ENCODE results near the gene GRIK4.
A peak's percentile ranks its signal among the peaks of the same experiment; 100 is the strongest.

Gene GRIK4

GRCh38 chr11:120549346-120549745 lies 37.8 kb downstream of the GRIK4 start:
- ATAC-seq (no peak), DNase-seq (no peak)

GRCh38 chr11:120550007-120550406 lies 38.5 kb downstream of the GRIK4 start:
- ATAC-seq (no peak), DNase-seq (no peak)

GRCh38 chr11:120551191-120551590 lies 39.6 kb downstream of the GRIK4 start:
- DNase-seq (no peak), ATAC-seq (no peak)

- no peak for ATAC-seq
Observed at GRCh38 chr11:120554766-120555432, 43.4 kb downstream of the GRIK4 start.

GRCh38 chr11:120555433-120555773 lies 43.9 kb downstream of the GRIK4 start:
- ATAC-seq, result no peak
- no peak for DNase-seq

More at GRCh38 chr11:120554766-120555432, 43.4 kb downstream of the GRIK4 start:
- DNase-seq, result no peak

- DNase-seq (no peak), ATAC-seq (no peak)
Observed at GRCh38 chr11:120556797-120557196, 45.2 kb downstream of the GRIK4 start.

GRCh38 chr11:120558744-120559431 lies 47.3 kb downstream of the GRIK4 start:
- ATAC-seq (no peak), DNase-seq (no peak)

- DNase-seq (no peak), ATAC-seq (no peak)
Observed at GRCh38 chr11:120561286-120561685, 49.7 kb downstream of the GRIK4 start.

- DNase-seq, result no peak
Observed at GRCh38 chr11:120562806-120563425, 51.4 kb downstream of the GRIK4 start.

GRCh38 chr11:120563703-120564572 lies 52.4 kb downstream of the GRIK4 start:
- DNase-seq (no peak), ATAC-seq (no peak)

More at GRCh38 chr11:120562806-120563425, 51.4 kb downstream of the GRIK4 start:
- no peak for ATAC-seq

- ATAC-seq (peak; percentile 68), DNase-seq (peak; percentile 73)
Observed at GRCh38 chr11:120564573-120565311, 53.2 kb downstream of the GRIK4 start.

- DNase-seq (no peak), ATAC-seq (peak; percentile 48)
Observed at GRCh38 chr11:120565466-120566155, 54.1 kb downstream of the GRIK4 start.

- ATAC-seq (no peak), DNase-seq (no peak)
Observed at GRCh38 chr11:120566176-120566575, 54.6 kb downstream of the GRIK4 start.

GRCh38 chr11:120568572-120569307 lies 57.2 kb downstream of the GRIK4 start:
- DNase-seq (no peak), ATAC-seq (no peak)

GRCh38 chr11:120569861-120570260 lies 58.3 kb downstream of the GRIK4 start:
- DNase-seq (no peak), ATAC-seq (no peak)

- ATAC-seq (no peak), DNase-seq (no peak)
Observed at GRCh38 chr11:120571476-120571875, 59.9 kb downstream of the GRIK4 start.

GRCh38 chr11:120573756-120574354 lies 62.3 kb downstream of the GRIK4 start:
- no peak for ATAC-seq

GRCh38 chr11:120574876-120575275 lies 63.3 kb downstream of the GRIK4 start:
- DNase-seq (no peak), ATAC-seq (no peak)

More at GRCh38 chr11:120573756-120574354, 62.3 kb downstream of the GRIK4 start:
- no peak for DNase-seq

- ATAC-seq (no peak), DNase-seq (no peak)
Observed at GRCh38 chr11:120575461-120575860, 63.9 kb downstream of the GRIK4 start.

- no peak for DNase-seq
- ATAC-seq, result no peak
Observed at GRCh38 chr11:120576606-120577005, 65.1 kb downstream of the GRIK4 start.
